Endothelial cell of umbilical vein (primary cell): ENCODE results near the gene BEND5. TPM values are rescaled to one million over a fixed set of nuclear protein-coding genes. Genes with fewer than 3 reads are reported as not detected.

ENCODE experiments used
- BruUV-seq: library from RNA; stranded (reverse); fragments of 400-500 nt; replicated peaks from 2 replicates; lab custom pipeline; 2021; lab: Mats Ljungman, UMichigan
- CTCF ChIA-PET: fragments of 300-600, 350-600 bp; sonication (Branson Sonifier 250); formaldehyde crosslinking; loops from one replicate; lab custom pipeline; 2021; ENCODE audit warnings: antibody characterized with exemption, inconsistent platforms; lab: Charles Lee
- POLR2A ChIA-PET: fragments of 300-600, 350-600 bp; sonication (Branson Sonifier 250); formaldehyde crosslinking; loops from one replicate; lab custom pipeline; 2021; ENCODE audit warnings: antibody characterized with exemption, inconsistent platforms; lab: Charles Lee
- DNase-seq: peaks from one replicate; pipeline ENCODE4 v3.0.0-alpha.2; 2011; ENCODE audit warnings: low read depth, low spot score
- FAIRE-seq: peaks from 2 replicates; lab custom pipeline; 2011; peaks lifted over from hg19 to GRCh38; lab: Jason Lieb, UNC
- H2AFZ ChIP-seq: 2 replicates; pipeline ENCODE4 v1.6.0; 2012; ENCODE audit warnings: low read depth, low read length, control low read depth, inconsistent platforms
- H3K27ac ChIP-seq: 2 replicates; pipeline ENCODE4 v1.5.1; 2011; ENCODE audit warnings: low read depth, mild to moderate bottlenecking, control low read depth, low read length, moderate library complexity; ENCODE audit not compliant: insufficient read depth
- H3K27me3 ChIP-seq, 2 experiments: 2 replicates each; pipeline versions ENCODE4 v1.6.0 to v1.6.1; 2011; ENCODE audit warnings: low read length in 2 of 2, mixed read lengths in 1 of 2; ENCODE audit not compliant: control insufficient read depth in 2 of 2, insufficient read depth in 2 of 2
- H3K36me3 ChIP-seq, 2 experiments: 2 replicates in 1 of 2; 3 replicates in 1 of 2; pipeline ENCODE4 v1.5.1; 2011; ENCODE audit warnings: low read length in 2 of 2, mild to moderate bottlenecking in 1 of 2, moderate library complexity in 1 of 2; ENCODE audit not compliant: control insufficient read depth in 2 of 2, insufficient read depth in 2 of 2; ENCODE audit errors: extremely low read depth in 1 of 2
- H3K4me1 ChIP-seq: 3 replicates; pipeline ENCODE4 v1.5.1; 2011; ENCODE audit warnings: mild to moderate bottlenecking, low read length; ENCODE audit not compliant: control insufficient read depth, insufficient read depth; ENCODE audit errors: extremely low read depth
- H3K4me2 ChIP-seq: 2 replicates; pipeline ENCODE4 v1.6.1; 2011; ENCODE audit warnings: low read length, control low read depth, mixed read lengths; ENCODE audit not compliant: insufficient read depth
- H3K4me3 ChIP-seq, 3 experiments: fragments of 200-600 bp in 1 of 3; sonication (generic), shearing (Covaris generic) in 1 of 3; replicated peaks in 1 of 3; 2 replicates each; pipeline ENCODE4 v1.5.1; 2011 to 2016; ENCODE audit warnings: control low read depth in 3 of 3, low read length in 3 of 3, mild to moderate bottlenecking in 2 of 3, inconsistent platforms in 1 of 3, low read depth in 1 of 3, moderate library complexity in 1 of 3; ENCODE audit not compliant: insufficient read depth in 1 of 3
- H3K79me2 ChIP-seq: 2 replicates; pipeline ENCODE4 v1.6.0; 2012; ENCODE audit warnings: low read length, inconsistent platforms; ENCODE audit not compliant: control insufficient read depth, insufficient read depth
- H3K9ac ChIP-seq: replicated peaks from 2 replicates; pipeline ENCODE3; 2011; ENCODE audit warnings: low read length, control low read depth; ENCODE audit not compliant: insufficient read depth; ENCODE audit errors: extremely low read depth
- H3K9me1 ChIP-seq: replicated peaks from 3 replicates; pipeline ENCODE4 v1.6.0; 2011; ENCODE audit warnings: mild to moderate bottlenecking, low read length; ENCODE audit not compliant: control insufficient read depth, insufficient read depth; ENCODE audit errors: extremely low read depth
- H3K9me3 ChIP-seq: replicated peaks from 2 replicates; pipeline ENCODE4 v1.5.1; 2012; ENCODE audit warnings: low read length, inconsistent platforms; ENCODE audit not compliant: control insufficient read depth, insufficient read depth
- H4K20me1 ChIP-seq: replicated peaks from 2 replicates; pipeline ENCODE3; 2011; ENCODE audit warnings: mild to moderate bottlenecking, low read length; ENCODE audit not compliant: control insufficient read depth, insufficient read depth; ENCODE audit errors: extremely low read depth
- CTCF ChIP-seq, 2 donors: IDR thresholded peaks; 1 replicate in 1 of 2; 2 replicates in 1 of 2; pipeline ENCODE4 v1.5.1; 2011; ENCODE audit warnings: low read length in 2 of 2, mild to moderate bottlenecking in 2 of 2, moderate library complexity in 2 of 2, control low read depth in 1 of 2, inconsistent platforms in 1 of 2, low read depth in 1 of 2; ENCODE audit not compliant: insufficient read depth in 1 of 2; ENCODE audit errors: extremely low read depth in 1 of 2
- EZH2 ChIP-seq: IDR thresholded peaks from 2 replicates; pipeline ENCODE4 v1.6.1; 2012; ENCODE audit warnings: borderline replicate concordance, low read depth, mild to moderate bottlenecking, moderate library complexity, low read length, inconsistent platforms; ENCODE audit not compliant: severe bottlenecking
- FOS ChIP-seq: IDR thresholded peaks from 2 replicates; pipeline ENCODE4 v1.6.1; 2011; ENCODE audit warnings: mild to moderate bottlenecking, low read length, moderate library complexity, borderline replicate concordance; ENCODE audit not compliant: insufficient read depth
- GATA2 ChIP-seq: IDR thresholded peaks from 2 replicates; pipeline ENCODE4 v1.7.0; 2011; ENCODE audit warnings: low read depth, mild to moderate bottlenecking, moderate library complexity, mixed read lengths, low read length; ENCODE audit not compliant: insufficient read length, insufficient read depth
- JUN ChIP-seq: IDR thresholded peaks from 2 replicates; pipeline ENCODE4 v1.6.1; 2011; ENCODE audit warnings: borderline replicate concordance, low read depth; ENCODE audit not compliant: insufficient read length, insufficient read depth
- MAX ChIP-seq: IDR thresholded peaks from 2 replicates; pipeline ENCODE4 v1.6.1; 2011; ENCODE audit not compliant: insufficient read depth, insufficient read length
- MYC ChIP-seq: IDR thresholded peaks from one replicate; pipeline ENCODE4 v1.6.1; 2011; ENCODE audit warnings: mild to moderate bottlenecking, low read depth, low read length
- POLR2A ChIP-seq: IDR thresholded peaks from 2 replicates; pipeline ENCODE4 v1.6.1; 2012; ENCODE audit warnings: low read depth, mild to moderate bottlenecking, control low read depth, low read length
- POLR2AphosphoS5 ChIP-seq: IDR thresholded peaks from 2 replicates; pipeline ENCODE4 v1.6.1; 2012; ENCODE audit warnings: low read depth, mild to moderate bottlenecking, control low read depth, low read length, moderate library complexity; ENCODE audit not compliant: insufficient read depth
- dilution Hi-C: fragments of 300-500 bp; cut with MboI; formaldehyde crosslinking; loops from one replicate; pipeline ENCODE4 v1.15.0; 2019; ENCODE audit warnings: low sequenced_read_pairs; ENCODE audit not compliant: extremely low pct_ligation_motif_present
- intact Hi-C: fragments of 100-400 bp; cut with micrococcal nuclease; formaldehyde crosslinking; loops from one replicate; pipeline ENCODE4 v1.10.0; 2022
- polyA plus RNA-seq, 4 experiments: library from polyadenylated mRNA; depleted of rRNA in 3 of 4; stranded (reverse) in 3 of 4; unstranded in 1 of 4; fragments of >200 nt; gene quantifications; 2 replicates each; pipeline versions ENCODE4 v1.2.1 to v1.2.3, GENCODE V29; 2011 to 2012; ENCODE audit warnings: missing spikeins in 1 of 4
- total RNA-seq: library from RNA; stranded (reverse); gene quantifications from 2 replicates; pipeline ENCODE4 v1.2.3, GENCODE V29; 2021

The BEND5 gene
- total and polyA plus RNA-seq, 2 donors (not counting 3 experiments of a cell fraction or from before 2014, with no cell fraction given): not detected

- no peak overlapping the region for H3K4me3 ChIP-seq
- TF ChIP-seq POLR2A (no peak), EZH2 (no peak), CTCF (IDR thresholded peaks at IDR 0.05; ENCODE audit: extremely low read depth in 1 of 2, insufficient read depth in 1 of 2, low read depth in 1 of 2, low read length in 2 of 2) (no peak), GATA2 (no peak), POLR2AphosphoS5 (no peak), JUN (no peak), FOS (no peak), MYC (no peak), MAX (no peak)
- no peak overlapping the region for H3K9ac ChIP-seq
- H4K20me1 ChIP-seq: no peaks in the 10 kb centered on the region
- H3K9me1 ChIP-seq: no peaks in the 10 kb centered on the region
- FAIRE-seq (no peak), DNase-seq (no peak)
- H3K79me2 ChIP-seq: no peaks in the 10 kb centered on the region
- no peaks in the 10 kb centered on the region for H3K36me3 ChIP-seq
- no TSS peak for BruUV-seq
- dilution Hi-C loops (no loop called here), intact Hi-C loops (no loop called here)
- ChIA-PET POLR2A (no interaction called here), CTCF (no interaction called here)
- no peak overlapping the region for H3K4me2 ChIP-seq
- no peaks in the 10 kb centered on the region for H3K9me3 ChIP-seq
- H3K4me1 ChIP-seq: no peaks in the 10 kb centered on the region
- H2AFZ ChIP-seq: no peak overlapping the region
- H3K27ac ChIP-seq: no peak overlapping the region
- no peaks in the 10 kb centered on the region for H3K27me3 ChIP-seq
These were observed 16.3 kb upstream of the BEND5 start for GRCh38 chr1:48792961-48793360.
